ENCODE results near the gene VPS35L. TPM values are rescaled to one million over a fixed set of nuclear protein-coding genes. Genes with fewer than 3 reads are reported as not detected.

VPS35L gene
- total and polyA plus RNA-seq, 4 donors, result 27.4 to 65.4 (median 47.1) TPM

DNA sequence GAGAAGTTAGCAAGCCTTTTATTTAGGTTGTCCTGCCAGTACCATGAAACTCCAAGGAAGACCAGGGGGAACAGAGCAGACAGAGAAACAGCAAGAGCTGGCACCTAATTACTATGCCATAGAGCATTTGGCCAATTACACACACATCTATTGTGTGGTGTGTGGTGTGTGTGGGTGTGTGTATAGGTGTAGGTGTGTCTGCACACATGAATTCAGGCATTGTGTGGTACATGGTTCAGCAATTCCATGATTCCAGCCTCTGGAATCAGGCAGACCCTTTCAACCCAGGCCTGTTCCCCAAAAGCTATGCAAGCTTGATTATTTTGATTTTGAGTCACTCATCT lies 188.3 kb downstream of the VPS35L start:
- DNase-seq (no peak), ATAC-seq (ENCODE audit: insufficient read depth, low FRiP score) (no peak)
- no peak overlapping the region for H3K27ac ChIP-seq (ENCODE audit: low read depth in 1 of 2, low read length in 1 of 2)

DNA sequence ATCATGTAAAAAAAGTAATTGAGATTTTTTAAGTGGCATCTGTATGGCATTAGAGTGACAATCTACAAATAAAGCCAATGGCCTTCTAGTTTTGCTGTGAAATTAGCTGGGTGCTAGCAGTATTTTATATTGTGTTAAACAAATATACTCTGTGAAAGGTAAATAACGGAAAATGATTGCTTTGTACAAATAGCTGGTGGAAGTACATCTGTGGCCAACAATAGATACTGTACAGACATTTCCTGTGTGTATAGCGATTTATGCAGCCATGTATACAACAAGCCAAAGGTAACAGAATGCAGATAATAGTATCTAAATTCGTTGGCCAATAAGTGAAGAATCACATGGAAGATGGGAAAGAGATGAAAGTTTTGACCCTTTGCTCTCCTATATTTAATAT lies 189.2 kb downstream of the VPS35L start:
- no peak for DNase-seq
- peaks cover 0 to 26% (median 12%) of the 10 kb centered on the region in 5 donors for H3K4me1 ChIP-seq (ENCODE audit: control insufficient read depth in 5 of 5, insufficient read depth in 5 of 5, low read length in 5 of 5)
- 56 to 69% methylated on average over 3 of the region's 3 CpGs for WGBS, 2 donors
- no peaks in the 10 kb centered on the region for H3K27me3 ChIP-seq (ENCODE audit: control insufficient read depth in 3 of 3, insufficient read depth in 3 of 3, low read length in 2 of 3)
- ATAC-seq (ENCODE audit: insufficient read depth, low FRiP score), result no peak
- TF ChIP-seq, protein P1, sequence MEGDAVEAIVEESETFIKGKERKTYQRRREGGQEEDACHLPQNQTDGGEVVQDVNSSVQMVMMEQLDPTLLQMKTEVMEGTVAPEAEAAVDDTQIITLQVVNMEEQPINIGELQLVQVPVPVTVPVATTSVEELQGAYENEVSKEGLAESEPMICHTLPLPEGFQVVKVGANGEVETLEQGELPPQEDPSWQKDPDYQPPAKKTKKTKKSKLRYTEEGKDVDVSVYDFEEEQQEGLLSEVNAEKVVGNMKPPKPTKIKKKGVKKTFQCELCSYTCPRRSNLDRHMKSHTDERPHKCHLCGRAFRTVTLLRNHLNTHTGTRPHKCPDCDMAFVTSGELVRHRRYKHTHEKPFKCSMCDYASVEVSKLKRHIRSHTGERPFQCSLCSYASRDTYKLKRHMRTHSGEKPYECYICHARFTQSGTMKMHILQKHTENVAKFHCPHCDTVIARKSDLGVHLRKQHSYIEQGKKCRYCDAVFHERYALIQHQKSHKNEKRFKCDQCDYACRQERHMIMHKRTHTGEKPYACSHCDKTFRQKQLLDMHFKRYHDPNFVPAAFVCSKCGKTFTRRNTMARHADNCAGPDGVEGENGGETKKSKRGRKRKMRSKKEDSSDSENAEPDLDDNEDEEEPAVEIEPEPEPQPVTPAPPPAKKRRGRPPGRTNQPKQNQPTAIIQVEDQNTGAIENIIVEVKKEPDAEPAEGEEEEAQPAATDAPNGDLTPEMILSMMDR (IDR thresholded peaks at IDR 0.05; ENCODE audit: control extremely low read depth, extremely low read depth), result no peak
- H3K9me3 ChIP-seq (ENCODE audit: control insufficient read depth in 4 of 4, insufficient read depth in 3 of 4, low read length in 3 of 4), result no peaks in the 10 kb centered on the region
- H3K36me3 ChIP-seq (ENCODE audit: control insufficient read depth in 4 of 4, insufficient read depth in 4 of 4, low read length in 4 of 4), result peaks cover 0 to 7% (median 0%) of the 10 kb centered on the region in 4 donors
- H3K9ac ChIP-seq (ENCODE audit: insufficient read depth in 1 of 2, low read length in 2 of 2), result no peak overlapping the region
- H3K27ac ChIP-seq (ENCODE audit: low read depth in 1 of 2, low read length in 1 of 2), result no peak overlapping the region
- no peak overlapping the region for H3K4me3 ChIP-seq

More for the DNA sequence above, 188.3 kb downstream of the VPS35L start:
- Histone ChIP-seq H3K9ac (ENCODE audit: insufficient read depth in 1 of 2, low read length in 2 of 2) (no peak overlapping the region), H3K36me3 (ENCODE audit: control insufficient read depth in 4 of 4, insufficient read depth in 4 of 4, low read length in 4 of 4) (peaks cover 0 to 9% (median under 1%) of the 10 kb centered on the region in 4 donors), H3K9me3 (ENCODE audit: control insufficient read depth in 4 of 4, insufficient read depth in 3 of 4, low read length in 3 of 4) (no peaks in the 10 kb centered on the region), H3K4me3 (no peak overlapping the region), H3K4me1 (ENCODE audit: control insufficient read depth in 5 of 5, insufficient read depth in 5 of 5, low read length in 5 of 5) (peaks cover 0 to 18% (median 8%) of the 10 kb centered on the region in 5 donors), H3K27me3 (ENCODE audit: control insufficient read depth in 3 of 3, insufficient read depth in 3 of 3, low read length in 2 of 3) (no peaks in the 10 kb centered on the region)
- TF ChIP-seq, protein P1 (IDR thresholded peaks at IDR 0.05; ENCODE audit: control extremely low read depth, extremely low read depth), result no peak

DNA sequence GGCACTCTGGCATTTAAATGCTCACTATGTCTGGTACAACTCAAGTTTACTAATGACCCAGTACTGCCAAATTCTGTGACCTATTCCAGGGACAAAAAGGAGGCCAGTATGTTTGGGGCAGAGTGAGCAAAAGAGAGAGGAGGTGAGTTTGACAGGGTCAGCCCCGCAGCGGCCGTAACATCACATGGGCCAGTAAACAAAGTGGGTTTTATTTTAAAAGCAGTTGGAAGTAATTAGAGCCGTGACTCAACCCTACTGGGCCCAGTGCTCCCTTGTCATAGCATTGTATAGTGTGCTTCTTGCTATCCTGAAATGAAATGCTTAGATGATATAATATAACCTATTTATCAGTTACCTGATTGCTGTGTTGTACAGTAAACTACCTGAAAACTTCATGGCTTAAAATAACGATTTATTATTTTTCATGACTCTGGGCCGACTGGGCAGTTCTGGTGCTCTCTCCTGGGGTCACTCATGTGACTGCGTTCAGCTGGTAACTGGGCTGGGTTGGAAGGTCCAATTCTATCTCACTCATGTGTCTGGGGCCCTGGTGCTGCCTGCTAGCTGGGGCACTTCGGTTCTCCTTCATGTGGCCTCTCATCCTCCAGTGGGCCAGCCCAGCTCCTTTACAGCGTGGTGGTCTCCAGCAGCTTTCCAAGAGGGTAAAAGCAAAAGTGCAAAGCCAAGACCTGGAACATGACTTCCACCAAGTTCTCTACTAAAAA lies 189.9 kb downstream of the VPS35L start:
- TF ChIP-seq, protein P1 (IDR thresholded peaks at IDR 0.05; ENCODE audit: control extremely low read depth, extremely low read depth), result no peak
- Histone ChIP-seq H3K9me3 (ENCODE audit: control insufficient read depth in 4 of 4, insufficient read depth in 3 of 4, low read length in 3 of 4) (no peaks in the 10 kb centered on the region), H3K9ac (ENCODE audit: insufficient read depth in 1 of 2, low read length in 2 of 2) (no peak overlapping the region), H3K4me3 (no peak overlapping the region), H3K36me3 (ENCODE audit: control insufficient read depth in 4 of 4, insufficient read depth in 4 of 4, low read length in 4 of 4) (no peaks in the 10 kb centered on the region), H3K27ac (ENCODE audit: low read depth in 1 of 2, low read length in 1 of 2) (no peak overlapping the region), H3K27me3 (ENCODE audit: control insufficient read depth in 3 of 3, insufficient read depth in 3 of 3, low read length in 2 of 3) (no peaks in the 10 kb centered on the region), H3K4me1 (ENCODE audit: control insufficient read depth in 5 of 5, insufficient read depth in 5 of 5, low read length in 5 of 5) (peaks cover 0 to 26% (median 12%) of the 10 kb centered on the region in 5 donors)
- DNase-seq, result no peak
- WGBS, 2 donors, result 92 to 94% methylated on average over 9 of the region's 9 CpGs
- no peak for ATAC-seq (ENCODE audit: insufficient read depth, low FRiP score)

DNA sequence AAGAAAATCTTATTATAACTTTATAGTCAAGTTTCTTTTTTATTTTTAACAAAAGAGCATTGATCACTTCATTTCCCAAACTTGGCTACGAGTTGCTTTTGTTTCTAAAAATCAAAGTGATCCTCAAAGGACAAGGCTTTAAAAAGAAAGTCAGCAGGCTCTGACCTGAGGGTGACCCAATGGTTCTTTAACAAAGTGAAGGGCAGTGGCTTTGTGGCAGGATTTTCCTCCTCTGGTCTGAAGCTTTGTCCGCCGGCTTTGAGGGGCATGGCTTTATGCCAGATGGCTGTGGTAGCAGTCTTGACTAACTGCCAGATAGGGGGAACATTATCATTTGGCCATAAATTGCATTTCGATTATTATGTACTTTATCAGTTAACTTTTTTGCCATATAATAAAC lies 191.1 kb downstream of the VPS35L start:
- Histone ChIP-seq H3K4me3 (no peak overlapping the region), H3K4me1 (ENCODE audit: control insufficient read depth in 5 of 5, insufficient read depth in 5 of 5, low read length in 5 of 5) (peaks cover 0 to 28% (median 12%) of the 10 kb centered on the region in 5 donors), H3K27ac (ENCODE audit: low read depth in 1 of 2, low read length in 1 of 2) (no peak overlapping the region), H3K9me3 (ENCODE audit: control insufficient read depth in 4 of 4, insufficient read depth in 3 of 4, low read length in 3 of 4) (no peaks in the 10 kb centered on the region), H3K9ac (ENCODE audit: insufficient read depth in 1 of 2, low read length in 2 of 2) (no peak overlapping the region), H3K27me3 (ENCODE audit: control insufficient read depth in 3 of 3, insufficient read depth in 3 of 3, low read length in 2 of 3) (no peaks in the 10 kb centered on the region), H3K36me3 (ENCODE audit: control insufficient read depth in 4 of 4, insufficient read depth in 4 of 4, low read length in 4 of 4) (no peaks in the 10 kb centered on the region)
- DNase-seq (no peak), ATAC-seq (ENCODE audit: insufficient read depth, low FRiP score) (no peak)
- WGBS, 2 donors, result 23 to 32% methylated on average over 4 of the region's 4 CpGs
- TF ChIP-seq, protein P1 (IDR thresholded peaks at IDR 0.05; ENCODE audit: control extremely low read depth, extremely low read depth), result no peak
